ENCODE results near the gene TAL1. TPM values are rescaled to one million over a fixed set of nuclear protein-coding genes. Genes with fewer than 3 reads are reported as not detected.

The TAL1 gene
- total RNA-seq, 6 experiments from 2014 or later = 0.43 to 4.5 (median 1.8) TPM

- H3K27me3 ChIP-seq = no peaks in the 10 kb centered on the region
- TF ChIP-seq POLR2A (IDR thresholded peaks at IDR 0.05) = no peak
- no peak for TF ChIP-seq CTCF (IDR thresholded peaks at IDR 0.05)
- WGBS (ENCODE audit: insufficient coverage, low coverage, low lambda C conversion rate, missing lambda C conversion rate) = 49% methylated on average over 5 of the region's 5 CpGs
- intact Hi-C loops (cut with DNase I) = no loop called here
- ATAC-seq (no peak), DNase-seq (no peak)
- no peak overlapping the region for H3K27ac ChIP-seq
- no peaks in the 10 kb centered on the region for H3K9me3 ChIP-seq
- no peaks in the 10 kb centered on the region for H3K36me3 ChIP-seq
- no peaks in the 10 kb centered on the region for H3K4me1 ChIP-seq
- H3K4me3 ChIP-seq = no peak overlapping the region
Observed at GRCh38 chr1:47238935-47239592, 7.0 kb upstream of the TAL1 start.

GRCh38 chr1:47235806-47236205 is 3.8 kb upstream of the TAL1 start:
- 63% methylated on average over 4 of the region's 4 CpGs for WGBS (ENCODE audit: insufficient coverage, low coverage, low lambda C conversion rate, missing lambda C conversion rate)

GRCh38 chr1:47235241-47235681 is 3.2 kb upstream of the TAL1 start:
- ATAC-seq = peak; percentile 43 to 62 (median 56)
- Histone ChIP-seq H3K4me3 (no peak overlapping the region), H3K27ac (peak overlapping the region in 1 of 3 donors; percentile 10), H3K36me3 (no peaks in the 10 kb centered on the region), H3K9me3 (no peaks in the 10 kb centered on the region), H3K27me3 (peaks cover 9 to 30% of the 10 kb centered on the region in 2 donors), H3K4me1 (no peaks in the 10 kb centered on the region)
- no peak for TF ChIP-seq CTCF (IDR thresholded peaks at IDR 0.05)
- TF ChIP-seq POLR2A (IDR thresholded peaks at IDR 0.05) = no peak
- 7% methylated on average over 3 of the region's 21 CpGs for WGBS (ENCODE audit: insufficient coverage, low coverage, low lambda C conversion rate, missing lambda C conversion rate)
- no peak for DNase-seq
- intact Hi-C loops (cut with DNase I) = no loop called here

More at GRCh38 chr1:47235806-47236205, 3.8 kb upstream of the TAL1 start:
- DNase-seq = no peak
- H3K9me3 ChIP-seq = no peaks in the 10 kb centered on the region
- intact Hi-C loops (cut with DNase I) = no loop called here
- no peaks in the 10 kb centered on the region for H3K36me3 ChIP-seq
- no peaks in the 10 kb centered on the region for H3K4me1 ChIP-seq
- peak overlapping the region in 1 of 3 donors; percentile 10 for H3K27ac ChIP-seq
- no peak for ATAC-seq
- H3K27me3 ChIP-seq = peaks cover 3 to 25% of the 10 kb centered on the region in 2 donors
- TF ChIP-seq POLR2A (IDR thresholded peaks at IDR 0.05) (no peak), CTCF (IDR thresholded peaks at IDR 0.05) (no peak)
- no peak overlapping the region for H3K4me3 ChIP-seq

- ATAC-seq (no peak), DNase-seq (no peak)
- Histone ChIP-seq H3K27me3 (peaks cover 9 to 45% of the 10 kb centered on the region in 2 donors), H3K4me1 (no peaks in the 10 kb centered on the region), H3K4me3 (no peak overlapping the region), H3K9me3 (no peaks in the 10 kb centered on the region), H3K36me3 (no peaks in the 10 kb centered on the region), H3K27ac (no peak overlapping the region)
- intact Hi-C loops (cut with DNase I) = no loop called here
- WGBS (ENCODE audit: insufficient coverage, low coverage, low lambda C conversion rate, missing lambda C conversion rate) = 44% methylated on average over 6 of the region's 6 CpGs
- no peak for TF ChIP-seq POLR2A (IDR thresholded peaks at IDR 0.05)
- TF ChIP-seq CTCF (IDR thresholded peaks at IDR 0.05) = no peak
Observed at GRCh38 chr1:47233186-47233585, 1.2 kb upstream of the TAL1 start.

Measured in right lobe of liver (tissue), 6 donors.